Prostate gland (tissue), 2 donors: Measurements from ENCODE around the gene SMLR1.

Experiments used
- CTCF ChIP-seq, 4 experiments: fragments of 200-600 bp in 2 of 4; fragments of 450-650 bp in 2 of 4; sonication (generic) in 2 of 4; IDR thresholded peaks; 1 replicate in 3 of 4; 2 replicates in 1 of 4; pipeline ENCODE4 v1.5.1; 2016 to 2019; ENCODE audit warnings: antibody characterized with exemption in 4 of 4, mild to moderate bottlenecking in 2 of 4, moderate library complexity in 2 of 4
- POLR2AphosphoS5 ChIP-seq: sonication (generic); formaldehyde crosslinking; IDR thresholded peaks from one replicate; pipeline ENCODE4 v1.6.1; 2017; ENCODE audit warnings: antibody characterized with exemption

GRCh38 chr6:130872250-130873095 lies 45.3 kb downstream of the SMLR1 start:
- TF ChIP-seq POLR2AphosphoS5 (no peak), CTCF (IDR thresholded peaks at IDR 0.05) (peak; percentile 37 to 64 (median 44))
